NCI-H2227 treated with DMSO at 0.1 percent for 48 hours (cell line): ENCODE data around the gene ZMYND15.

ENCODE experiments used
- DNase-seq: peaks from one replicate; lab custom pipeline; 2025; lab: John Stamatoyannopoulos, UW

Gene ZMYND15

GRCh38 chr17:4788159-4788806 is 48.6 kb downstream of the ZMYND15 start:
- DNase-seq, result peak; percentile 64

DNA sequence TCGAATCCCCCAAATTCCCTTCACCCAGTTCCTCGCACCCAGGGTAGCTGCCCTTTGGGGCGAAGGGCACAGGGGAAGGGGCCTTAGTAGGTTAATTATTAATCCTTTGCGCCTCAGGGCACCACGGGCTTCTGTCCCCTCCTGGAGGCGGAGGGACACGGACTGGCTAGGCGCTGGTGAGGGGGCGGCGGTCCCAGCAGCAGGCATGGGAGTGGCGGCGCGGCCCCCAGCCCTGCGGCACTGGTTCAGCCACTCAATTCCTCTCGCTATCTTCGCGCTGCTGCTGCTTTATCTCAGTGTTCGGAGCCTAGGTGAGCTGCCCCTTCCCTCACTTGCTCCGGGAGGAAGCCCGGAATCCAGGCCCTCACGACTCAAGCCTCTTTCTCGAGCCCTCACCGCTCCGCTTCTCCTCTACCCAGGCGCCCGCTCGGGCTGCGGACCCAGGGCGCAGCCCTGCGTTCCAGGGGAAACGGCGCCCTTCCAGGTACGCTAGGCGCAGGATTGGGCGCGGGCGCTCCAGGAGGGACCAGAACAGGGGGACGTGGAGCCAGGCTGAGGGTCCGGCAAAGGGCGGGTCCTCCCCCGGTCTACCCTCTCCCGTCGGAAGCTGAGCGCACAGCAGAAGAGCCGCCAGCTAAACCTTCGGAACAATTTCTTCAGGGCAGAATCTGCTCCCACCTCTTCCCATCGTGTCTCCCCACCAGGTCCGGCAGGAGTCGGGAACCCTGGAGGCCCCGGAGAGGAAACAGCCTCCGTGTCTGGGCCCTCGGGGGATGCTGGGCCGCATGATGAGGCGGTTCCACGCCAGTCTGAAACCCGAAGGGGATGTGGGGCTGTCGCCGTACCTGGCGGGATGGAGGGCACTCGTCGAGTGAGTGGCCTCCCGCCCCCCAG is 49.4 kb downstream of the ZMYND15 start, which contains the start of gene GLTPD2:
GLTPD2 (plus strand) TSS at position 158 of the 894 bp plus-strand sequence; CDS start at position 206, 48 bp downstream.
- no peak for DNase-seq

DNA sequence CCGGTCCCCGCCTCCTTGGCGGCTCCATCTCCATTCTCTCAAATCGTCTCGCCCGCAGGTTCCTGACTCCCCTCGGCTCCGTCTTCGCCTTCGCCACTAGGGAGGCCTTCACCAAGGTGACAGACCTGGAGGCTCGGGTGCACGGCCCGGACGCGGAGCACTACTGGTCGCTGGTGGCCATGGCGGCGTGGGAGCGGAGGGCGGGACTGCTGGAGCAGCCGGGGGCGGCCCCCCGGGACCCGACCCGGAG is 50.0 kb downstream of the ZMYND15 start:
- DNase-seq, result peak; percentile 22

DNA sequence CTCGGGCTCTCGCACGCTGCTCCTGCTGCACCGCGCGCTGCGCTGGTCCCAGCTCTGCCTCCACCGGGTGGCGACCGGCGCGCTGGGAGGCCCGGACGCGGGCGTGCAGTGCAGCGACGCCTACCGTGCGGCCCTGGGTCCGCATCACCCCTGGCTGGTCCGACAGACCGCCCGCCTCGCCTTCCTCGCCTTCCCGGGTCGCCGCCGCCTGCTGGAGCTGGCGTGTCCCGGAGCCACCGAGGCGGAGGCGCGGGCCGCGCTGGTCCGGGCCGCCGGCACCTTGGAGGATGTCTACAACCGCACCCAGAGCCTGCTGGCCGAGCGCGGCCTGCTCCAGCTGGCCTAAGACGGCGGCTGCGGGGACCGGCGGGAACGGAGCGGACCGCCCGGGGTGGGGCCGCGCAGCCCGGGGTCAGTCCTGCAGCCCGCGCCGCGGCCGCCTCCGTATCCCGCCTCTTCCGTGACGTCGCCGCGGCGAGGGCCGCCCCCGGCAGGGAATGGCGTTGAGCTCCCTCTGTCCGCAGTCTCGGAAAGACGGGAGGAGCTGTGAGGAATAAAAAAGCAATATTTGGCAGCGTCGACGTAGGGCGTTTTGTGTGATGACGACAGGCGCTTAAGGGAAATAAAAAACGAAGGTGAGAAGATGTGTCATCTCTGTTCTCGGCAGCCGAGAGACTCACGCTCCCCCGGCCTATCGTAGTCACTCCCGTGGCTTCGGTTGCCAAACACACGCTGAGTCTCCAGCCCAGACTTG is 50.5 kb downstream of the ZMYND15 start:
- peak; percentile 63 for DNase-seq

- no peak for DNase-seq
These were observed 51.1 kb downstream of the ZMYND15 start for GRCh38 chr17:4790705-4791088.

- no peak for DNase-seq
These were observed 55.5 kb downstream of the ZMYND15 start for GRCh38 chr17:4795168-4795567.
